Cardiac muscle cell (in vitro differentiated cells and primary cell): Measurements from ENCODE around the gene HIP1. TPM values are rescaled to one million over a fixed set of nuclear protein-coding genes. Genes with fewer than 3 reads are reported as not detected.
"Not testable (repeated sequence)": the region's sequence is repeated elsewhere in the genome, so short reads cannot be mapped to it uniquely, and the experiment has no call there.

Experiments
- DNase-seq, 2 donors: peaks; one replicate each; pipeline versions ENCODE4 v3.0.0 to v3.0.0-alpha.2; 2010 to 2017; ENCODE audit warnings: low read depth in 1 of 2, low spot score in 1 of 2
- H3K27ac ChIP-seq: fragments of 200-600 bp; sonication (generic); 2 replicates; pipeline ENCODE4 v1.5.1; 2016
- H3K27me3 ChIP-seq: fragments of 200-600 bp; sonication (generic); 2 replicates; pipeline ENCODE4 v1.6.0; 2016; ENCODE audit warnings: control low read depth
- H3K36me3 ChIP-seq: fragments of 200-600 bp; sonication (generic); 2 replicates; pipeline ENCODE4 v1.5.1; 2016; ENCODE audit warnings: control low read depth
- H3K4me1 ChIP-seq: fragments of 200-600 bp; sonication (generic); 2 replicates; pipeline ENCODE4 v1.8.1; 2017; ENCODE audit warnings: low read depth, mild to moderate bottlenecking, mixed run types
- H3K4me3 ChIP-seq: fragments of 200-600 bp; sonication (generic); 2 replicates; pipeline ENCODE4 v1.5.1; 2016; ENCODE audit warnings: mild to moderate bottlenecking
- H3K9me3 ChIP-seq: fragments of 200-600 bp; sonication (generic); 2 replicates; pipeline ENCODE4 v1.5.1; 2017; ENCODE audit warnings: low read depth, mild to moderate bottlenecking, control low read depth
- polyA plus RNA-seq: library from polyadenylated mRNA; unstranded; fragments of >200 nt; fragmentation: Nextera tagmentation; extraction: Ambion mirVana; gene quantifications from 2 replicates; pipeline ENCODE4 v1.2.1, GENCODE V29; 2016
- total RNA-seq: library from RNA; depleted of rRNA; stranded (reverse); fragments of >200 nt; gene quantifications from 2 replicates; pipeline ENCODE4 v1.2.3, GENCODE V29; 2016
- TF ChIP-seq, protein P1 (sequence below): IDR thresholded peaks from 2 replicates; pipeline ENCODE4 v1.5.1; 2012; ENCODE audit warnings: low read depth, mild to moderate bottlenecking, low read length

Gene HIP1
- total and polyA plus RNA-seq, 2 experiments from 2014 or later: 21.2 to 34.6 TPM

DNA sequence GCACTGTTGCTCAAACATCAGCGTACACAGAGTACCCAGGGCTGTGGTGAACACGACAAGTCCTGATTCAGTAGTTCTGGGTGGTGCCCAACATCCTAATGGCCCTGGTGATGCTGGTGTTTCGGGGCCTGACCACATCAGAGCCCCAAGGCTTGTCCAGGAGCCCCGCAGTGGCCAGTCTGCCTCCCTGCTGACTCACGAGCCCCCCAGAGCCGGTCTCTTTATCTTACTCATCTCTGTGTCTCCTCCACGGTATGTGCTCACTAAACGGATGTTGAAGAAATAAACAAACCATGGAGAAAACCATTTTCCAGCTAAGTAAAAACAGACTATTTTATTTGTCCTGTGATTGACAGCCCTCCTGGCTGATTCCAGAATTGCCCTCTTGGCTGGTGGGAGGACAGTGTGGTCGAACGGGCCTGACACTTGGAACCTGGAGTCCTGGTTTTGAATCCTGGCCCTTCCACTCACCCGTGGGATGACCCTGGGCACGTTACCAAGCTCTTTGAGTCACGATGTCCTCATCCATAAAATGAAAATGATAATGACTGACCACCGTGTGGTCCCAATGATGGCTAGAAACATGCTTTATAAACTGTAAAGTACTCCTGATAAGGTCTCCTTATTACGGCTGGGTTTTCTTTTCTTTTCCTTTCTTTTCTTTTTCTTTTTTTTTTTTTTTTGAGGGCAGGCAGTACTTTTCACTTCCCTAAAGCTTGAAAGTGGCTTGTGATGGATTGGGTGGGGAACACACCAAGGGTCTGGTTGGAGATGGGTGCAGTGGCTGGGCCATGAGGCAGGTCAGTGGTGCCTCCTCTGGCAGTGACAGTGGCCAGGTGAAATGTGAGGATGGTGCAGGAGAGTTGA lies 5.7 kb downstream of the HIP1 start:
- H3K36me3 ChIP-seq: no peaks in the 10 kb centered on the region
- DNase-seq: peak in 1 of 2 donors; percentile 73
- H3K4me1 ChIP-seq: peaks cover 9% of the 10 kb centered on the region
- TF ChIP-seq, protein P1, sequence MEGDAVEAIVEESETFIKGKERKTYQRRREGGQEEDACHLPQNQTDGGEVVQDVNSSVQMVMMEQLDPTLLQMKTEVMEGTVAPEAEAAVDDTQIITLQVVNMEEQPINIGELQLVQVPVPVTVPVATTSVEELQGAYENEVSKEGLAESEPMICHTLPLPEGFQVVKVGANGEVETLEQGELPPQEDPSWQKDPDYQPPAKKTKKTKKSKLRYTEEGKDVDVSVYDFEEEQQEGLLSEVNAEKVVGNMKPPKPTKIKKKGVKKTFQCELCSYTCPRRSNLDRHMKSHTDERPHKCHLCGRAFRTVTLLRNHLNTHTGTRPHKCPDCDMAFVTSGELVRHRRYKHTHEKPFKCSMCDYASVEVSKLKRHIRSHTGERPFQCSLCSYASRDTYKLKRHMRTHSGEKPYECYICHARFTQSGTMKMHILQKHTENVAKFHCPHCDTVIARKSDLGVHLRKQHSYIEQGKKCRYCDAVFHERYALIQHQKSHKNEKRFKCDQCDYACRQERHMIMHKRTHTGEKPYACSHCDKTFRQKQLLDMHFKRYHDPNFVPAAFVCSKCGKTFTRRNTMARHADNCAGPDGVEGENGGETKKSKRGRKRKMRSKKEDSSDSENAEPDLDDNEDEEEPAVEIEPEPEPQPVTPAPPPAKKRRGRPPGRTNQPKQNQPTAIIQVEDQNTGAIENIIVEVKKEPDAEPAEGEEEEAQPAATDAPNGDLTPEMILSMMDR: no peak
- H3K9me3 ChIP-seq: no peaks in the 10 kb centered on the region
- no peak overlapping the region for H3K4me3 ChIP-seq
- H3K27ac ChIP-seq: peak overlapping the region; percentile 34
- H3K27me3 ChIP-seq: no peaks in the 10 kb centered on the region

DNA sequence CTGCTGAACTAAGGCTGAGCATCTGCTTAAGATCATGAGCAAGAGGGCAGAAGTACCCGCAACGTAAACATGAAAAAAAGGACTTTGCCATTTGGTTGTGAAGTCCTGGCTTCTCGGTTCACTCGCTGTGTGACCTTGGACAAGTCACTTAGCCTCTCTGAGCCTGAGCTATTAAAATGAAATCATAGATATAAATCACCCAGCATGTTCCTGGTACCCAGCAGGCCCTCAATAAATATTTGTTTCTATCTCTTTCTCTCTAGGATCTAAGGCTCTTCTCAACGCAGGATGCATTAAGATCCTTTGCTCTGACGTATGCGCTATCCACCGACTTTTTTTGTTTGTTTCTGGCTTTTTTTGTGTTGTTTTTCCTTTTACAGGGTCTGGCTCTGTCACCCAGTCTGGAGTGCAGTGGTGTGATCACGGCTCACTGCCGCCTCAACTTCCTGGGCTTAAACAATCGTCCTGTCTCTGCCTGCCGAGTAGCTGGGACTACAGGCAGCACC lies 6.7 kb downstream of the HIP1 start:
- Histone ChIP-seq H3K27ac (no peak overlapping the region), H3K27me3 (no peaks in the 10 kb centered on the region), H3K4me3 (no peak overlapping the region), H3K9me3 (no peaks in the 10 kb centered on the region), H3K36me3 (no peaks in the 10 kb centered on the region), H3K4me1 (peaks cover 11% of the 10 kb centered on the region)
- no peak for DNase-seq
- TF ChIP-seq, protein P1: no peak

GRCh38 chr7:75729851-75730274 lies 8.9 kb downstream of the HIP1 start:
- TF ChIP-seq, protein P1: no peak
- Histone ChIP-seq H3K4me3 (no peak overlapping the region), H3K9me3 (no peaks in the 10 kb centered on the region), H3K36me3 (no peaks in the 10 kb centered on the region), H3K27ac (no peak overlapping the region), H3K4me1 (peaks cover 8% of the 10 kb centered on the region), H3K27me3 (no peaks in the 10 kb centered on the region)
- no peak for DNase-seq

DNA sequence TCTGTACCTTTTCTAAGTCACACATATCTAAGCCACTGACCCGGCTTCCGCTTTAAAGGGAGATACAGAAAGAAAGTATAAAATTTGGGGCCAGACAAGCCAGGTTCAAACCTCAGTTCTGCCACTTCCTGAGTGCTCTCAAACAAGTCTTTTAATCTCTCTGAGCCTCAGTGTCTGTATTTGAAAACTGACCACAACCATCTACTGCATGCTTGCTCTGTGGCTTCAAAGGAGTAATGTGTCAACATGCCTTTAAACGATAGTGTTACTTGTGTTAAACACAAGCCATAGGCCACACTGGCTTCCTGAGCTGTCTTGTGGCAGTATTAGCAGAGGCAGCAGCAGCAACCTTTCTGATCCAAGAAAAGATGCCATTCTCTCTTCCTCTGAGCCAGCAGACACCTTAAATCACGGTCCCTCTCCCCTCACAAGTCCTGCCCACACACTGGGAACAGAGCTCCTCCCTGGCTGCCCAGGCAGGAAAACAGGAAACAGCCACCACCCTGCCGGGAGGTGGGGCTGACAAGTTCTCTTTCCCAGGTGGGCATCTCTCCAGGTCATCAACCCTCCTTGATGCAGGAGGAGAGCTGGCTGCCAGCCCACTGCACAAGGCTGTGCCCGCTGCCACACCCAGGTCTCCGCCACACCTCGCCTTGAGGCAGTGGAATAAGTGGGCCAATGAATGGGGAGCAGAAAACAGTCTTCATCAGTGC lies 10.7 kb downstream of the HIP1 start:
- no peaks in the 10 kb centered on the region for H3K27me3 ChIP-seq
- H3K27ac ChIP-seq: peak overlapping the region; percentile 80
- no peaks in the 10 kb centered on the region for H3K36me3 ChIP-seq
- H3K4me3 ChIP-seq: no peak overlapping the region
- peak in 1 of 2 donors; percentile 62 for DNase-seq
- H3K9me3 ChIP-seq: no peaks in the 10 kb centered on the region
- peaks cover 4% of the 10 kb centered on the region for H3K4me1 ChIP-seq
- TF ChIP-seq, protein P1: no peak

DNA sequence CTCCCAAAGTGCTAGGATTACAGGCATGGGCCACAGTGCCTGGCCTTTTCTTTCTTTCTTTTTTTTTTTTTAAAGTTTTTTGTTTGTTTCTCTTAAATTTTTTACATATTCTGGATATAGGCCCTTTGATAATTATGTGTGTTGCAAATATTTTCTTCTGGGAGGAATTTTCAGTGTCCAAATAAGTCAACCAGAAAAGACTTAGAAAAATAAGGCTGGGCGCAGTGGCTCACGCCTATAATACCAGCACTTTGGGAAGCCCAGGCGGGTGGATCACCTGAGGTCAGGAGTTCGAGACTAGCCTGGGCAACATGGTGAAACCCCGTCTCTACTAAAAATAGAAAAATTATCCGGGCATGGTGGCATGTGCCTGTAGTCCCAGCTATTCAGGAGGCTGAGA lies 11.4 kb downstream of the HIP1 start:
- not testable (repeated sequence) for DNase-seq, H3K27me3 ChIP-seq, H3K4me1 ChIP-seq, H3K4me3 ChIP-seq, H3K36me3 ChIP-seq, H3K9me3 ChIP-seq, H3K27ac ChIP-seq

GRCh38 chr7:75725306-75725705 lies 13.4 kb downstream of the HIP1 start:
- Histone ChIP-seq H3K27me3 (no peaks in the 10 kb centered on the region), H3K9me3 (no peaks in the 10 kb centered on the region), H3K4me3 (no peak overlapping the region), H3K36me3 (no peaks in the 10 kb centered on the region), H3K27ac (no peak overlapping the region), H3K4me1 (peaks cover 4% of the 10 kb centered on the region)
- TF ChIP-seq, protein P1: no peak
- DNase-seq: no peak
